Epithelial cell of proximal tubule (primary cell): ENCODE results near the gene PAOX. TPM values are rescaled to one million over a fixed set of nuclear protein-coding genes. Genes with fewer than 3 reads are reported as not detected.
A peak's percentile ranks its signal among the peaks of the same experiment; 100 is the strongest.
"Not testable (repeated sequence)": the region's sequence is repeated elsewhere in the genome, so short reads cannot be mapped to it uniquely, and the experiment has no call there.

Experiments
- DNase-seq: peaks from one replicate; pipeline ENCODE4 v3.0.0-alpha.2; 2011; ENCODE audit warnings: low read depth
- H3K4me3 ChIP-seq: 2 replicates; pipeline ENCODE4 v1.5.1; 2011; ENCODE audit warnings: low read depth, mild to moderate bottlenecking, low read length
- CTCF ChIP-seq: conservative IDR thresholded peaks from 2 replicates; pipeline ENCODE4 v1.5.1; 2012; ENCODE audit warnings: low read depth, mild to moderate bottlenecking, low read length
- total RNA-seq: library from RNA; depleted of rRNA; stranded (reverse); fragments of >200 nt; gene quantifications from 2 replicates; pipeline ENCODE4 v1.2.3, GENCODE V29; 2015

Gene PAOX
- total RNA-seq, 1 donor from 2014 or later, result 3.6 TPM

GRCh38 chr10:133375357-133376115 is 3.5 kb upstream of the PAOX start:
- no peak overlapping the region for H3K4me3 ChIP-seq
- DNase-seq, result no peak
- no peak for TF ChIP-seq CTCF

- not testable (repeated sequence) for DNase-seq, H3K4me3 ChIP-seq
Measured at GRCh38 chr10:133376183-133376582, 2.9 kb upstream of the PAOX start.

DNA sequence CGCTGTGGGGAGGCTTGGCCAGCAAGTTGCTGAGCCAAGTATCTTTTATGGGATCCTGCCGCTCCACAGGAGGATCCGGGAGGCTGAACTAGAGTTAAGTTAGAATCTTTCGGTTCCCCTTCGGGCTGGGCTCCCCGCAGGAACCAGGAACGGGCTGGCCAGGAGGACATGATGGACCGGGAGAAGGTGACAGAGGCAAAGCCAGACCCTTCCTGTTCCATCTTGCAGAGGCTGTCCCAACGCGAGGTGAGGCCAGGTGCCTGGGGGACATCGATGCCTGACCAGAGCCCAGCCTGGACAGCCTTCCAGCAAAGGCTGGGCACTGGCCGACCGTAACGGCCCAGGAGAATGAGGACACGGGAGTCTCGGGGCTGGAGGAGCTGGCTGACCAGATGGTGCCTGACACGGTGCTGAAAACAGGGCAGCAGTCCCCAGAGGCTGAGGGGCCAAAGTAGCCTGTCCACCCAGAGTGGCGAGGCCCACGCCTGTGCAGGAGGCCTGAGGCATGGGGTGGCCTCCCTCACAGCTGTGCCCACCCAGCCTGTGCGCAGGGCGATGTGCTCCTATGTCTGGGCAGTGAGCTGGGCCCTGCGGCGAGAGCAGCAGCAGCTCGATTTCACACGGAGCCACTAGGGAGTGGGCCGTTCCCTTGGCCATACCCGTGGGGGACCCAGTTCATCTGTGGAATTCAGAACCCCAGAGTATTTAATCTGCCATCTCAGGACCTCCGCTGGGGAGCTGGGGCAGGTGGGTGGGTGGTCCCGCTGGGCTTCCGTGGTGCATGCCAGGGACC is 1.8 kb upstream of the PAOX start:
- no peak for TF ChIP-seq CTCF
- no peak for DNase-seq

DNA sequence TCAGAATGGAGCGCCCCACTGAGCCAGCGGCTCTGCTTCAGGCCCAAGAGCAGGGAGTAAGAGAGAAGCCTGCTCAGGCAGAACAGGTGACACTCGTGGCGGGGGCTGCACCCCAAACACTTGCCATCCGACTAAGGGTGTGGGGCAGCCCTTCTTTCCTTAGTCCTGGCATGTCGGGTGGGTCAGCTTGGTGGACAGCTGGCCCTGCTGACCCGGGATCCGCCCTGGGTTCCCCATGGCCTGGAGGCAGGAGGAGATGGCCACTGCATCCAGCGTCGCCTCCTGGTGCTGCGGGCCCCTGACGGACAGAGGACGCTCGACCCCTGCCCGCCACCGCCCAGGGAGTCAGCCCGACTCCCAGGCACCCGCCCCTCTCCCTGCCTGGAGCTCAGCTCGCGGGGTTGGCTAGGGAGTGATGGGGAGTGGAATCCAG is 1.2 kb upstream of the PAOX start:
- H3K4me3 ChIP-seq, result peak overlapping the region; percentile 80
- no peak for DNase-seq
- TF ChIP-seq CTCF, result no peak

More for the DNA sequence above, 1.8 kb upstream of the PAOX start:
- no peak overlapping the region for H3K4me3 ChIP-seq

GRCh38 chr10:133378251-133379096 is 588 bp upstream of the PAOX start:
- no peak for TF ChIP-seq CTCF
- H3K4me3 ChIP-seq, result peak overlapping the region; percentile 80
- no peak for DNase-seq

GRCh38 chr10:133379801-133380666 is 972 bp downstream of the PAOX start:
- no peak for DNase-seq
- H3K4me3 ChIP-seq, result peak overlapping the region; percentile 69
- TF ChIP-seq CTCF, result no peak
